Hepatocyte (in vitro differentiated cells): ENCODE results near the gene RMP24.

Experiments
- DNase-seq: peaks from one replicate; pipeline ENCODE4 v3.0.0-alpha.2; 2016; ENCODE audit warnings: low spot score
- H2AFZ ChIP-seq: fragments of 200-600 bp; sonication (generic); 2 replicates; pipeline ENCODE4 v1.6.0; 2016; ENCODE audit warnings: antibody characterized with exemption, mild to moderate bottlenecking
- H3K27ac ChIP-seq: fragments of 200-600 bp; sonication (generic); 2 replicates; pipeline ENCODE4 v1.5.1; 2016; ENCODE audit warnings: mild to moderate bottlenecking
- H3K27me3 ChIP-seq: fragments of 200-600 bp; sonication (generic); 2 replicates; pipeline ENCODE4 v1.6.1; 2016
- H3K36me3 ChIP-seq: fragments of 200-600 bp; sonication (generic); replicated peaks from 2 replicates; pipeline ENCODE4 v1.5.1; 2016; ENCODE audit warnings: low read depth; ENCODE audit not compliant: insufficient read depth
- H3K4me1 ChIP-seq: fragments of 200-600 bp; sonication (generic); 2 replicates; pipeline ENCODE4 v1.5.1; 2016; ENCODE audit warnings: mild to moderate bottlenecking, moderate library complexity; ENCODE audit not compliant: insufficient read depth
- H3K4me2 ChIP-seq: fragments of 200-600 bp; sonication (generic); 2 replicates; pipeline ENCODE4 v1.6.0; 2016
- H3K4me3 ChIP-seq: fragments of 200-600 bp; sonication (generic); 2 replicates; pipeline ENCODE4 v1.5.1; 2016; ENCODE audit warnings: mild to moderate bottlenecking
- H3K79me2 ChIP-seq: fragments of 200-600 bp; sonication (generic); 2 replicates; pipeline ENCODE4 v1.6.0; 2017; ENCODE audit warnings: mild to moderate bottlenecking
- H3K9me2 ChIP-seq: fragments of 200-600 bp; sonication (generic); replicated peaks from 2 replicates; pipeline ENCODE4 v1.6.0; 2017; ENCODE audit warnings: mild to moderate bottlenecking; ENCODE audit not compliant: insufficient read depth
- H3K9me3 ChIP-seq: fragments of 200-600 bp; sonication (generic); 2 replicates; pipeline ENCODE4 v1.5.1; 2016; ENCODE audit warnings: low read depth, mild to moderate bottlenecking
- H4K20me1 ChIP-seq: fragments of 200-600 bp; sonication (generic); 2 replicates; pipeline ENCODE4 v1.6.0; 2016; ENCODE audit warnings: mild to moderate bottlenecking; ENCODE audit not compliant: insufficient read depth, poor library complexity, severe bottlenecking
- EZH2 ChIP-seq: fragments of 200-600 bp; sonication (generic); IDR thresholded peaks from 2 replicates; pipeline ENCODE4 v1.6.1; 2016; ENCODE audit warnings: antibody characterized with exemption, mild to moderate bottlenecking, borderline replicate concordance
- EZH2phosphoT487 ChIP-seq: fragments of 200-600 bp; sonication (generic); IDR thresholded peaks from one replicate; pipeline ENCODE4 v1.6.1; 2018; ENCODE audit warnings: antibody characterized with exemption, mild to moderate bottlenecking, low read depth, moderate library complexity; ENCODE audit not compliant: unreplicated experiment, severe bottlenecking
- WGBS: methylation state at CpG from one replicate; pipeline ENCODE4 v1.1.6; 2016; ENCODE audit warnings: low lambda C conversion rate; ENCODE audit errors: missing lambda C conversion rate; 5-methylcytosine and 5-hydroxymethylcytosine counted together
- TF ChIP-seq, protein P1 (sequence below): fragments of 200-600 bp; sonication (generic); IDR thresholded peaks from 2 replicates; pipeline ENCODE4 v1.5.1; 2016; ENCODE audit warnings: antibody characterized with exemption, mild to moderate bottlenecking; ENCODE audit not compliant: poor library complexity

Gene RMP24

GRCh38 chr18:36009214-36009613 lies 36.7 kb downstream of the RMP24 start:
- no peak for DNase-seq
- Histone ChIP-seq H3K4me2 (no peak overlapping the region), H3K27ac (no peak overlapping the region), H4K20me1 (no peaks in the 10 kb centered on the region), H3K27me3 (no peaks in the 10 kb centered on the region), H3K4me3 (no peak overlapping the region), H3K79me2 (no peaks in the 10 kb centered on the region), H3K9me2 (no peaks in the 10 kb centered on the region), H3K36me3 (no peaks in the 10 kb centered on the region), H2AFZ (no peak overlapping the region), H3K9me3 (no peaks in the 10 kb centered on the region), H3K4me1 (no peaks in the 10 kb centered on the region)
- TF ChIP-seq EZH2 (no peak), EZH2phosphoT487 (no peak)
- TF ChIP-seq, protein P1, sequence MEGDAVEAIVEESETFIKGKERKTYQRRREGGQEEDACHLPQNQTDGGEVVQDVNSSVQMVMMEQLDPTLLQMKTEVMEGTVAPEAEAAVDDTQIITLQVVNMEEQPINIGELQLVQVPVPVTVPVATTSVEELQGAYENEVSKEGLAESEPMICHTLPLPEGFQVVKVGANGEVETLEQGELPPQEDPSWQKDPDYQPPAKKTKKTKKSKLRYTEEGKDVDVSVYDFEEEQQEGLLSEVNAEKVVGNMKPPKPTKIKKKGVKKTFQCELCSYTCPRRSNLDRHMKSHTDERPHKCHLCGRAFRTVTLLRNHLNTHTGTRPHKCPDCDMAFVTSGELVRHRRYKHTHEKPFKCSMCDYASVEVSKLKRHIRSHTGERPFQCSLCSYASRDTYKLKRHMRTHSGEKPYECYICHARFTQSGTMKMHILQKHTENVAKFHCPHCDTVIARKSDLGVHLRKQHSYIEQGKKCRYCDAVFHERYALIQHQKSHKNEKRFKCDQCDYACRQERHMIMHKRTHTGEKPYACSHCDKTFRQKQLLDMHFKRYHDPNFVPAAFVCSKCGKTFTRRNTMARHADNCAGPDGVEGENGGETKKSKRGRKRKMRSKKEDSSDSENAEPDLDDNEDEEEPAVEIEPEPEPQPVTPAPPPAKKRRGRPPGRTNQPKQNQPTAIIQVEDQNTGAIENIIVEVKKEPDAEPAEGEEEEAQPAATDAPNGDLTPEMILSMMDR = no peak
- WGBS = 79% methylated on average over 3 of the region's 3 CpGs

GRCh38 chr18:36012891-36013290 lies 40.4 kb downstream of the RMP24 start:
- Histone ChIP-seq H2AFZ (no peak overlapping the region), H3K4me3 (no peak overlapping the region), H3K27me3 (no peaks in the 10 kb centered on the region), H3K79me2 (no peaks in the 10 kb centered on the region), H4K20me1 (no peaks in the 10 kb centered on the region), H3K9me3 (no peaks in the 10 kb centered on the region), H3K36me3 (no peaks in the 10 kb centered on the region), H3K4me2 (no peak overlapping the region), H3K27ac (no peak overlapping the region), H3K4me1 (no peaks in the 10 kb centered on the region), H3K9me2 (no peaks in the 10 kb centered on the region)
- no peak for TF ChIP-seq EZH2
- TF ChIP-seq, protein P1 = no peak
- TF ChIP-seq EZH2phosphoT487 = no peak
- whole genome bisulfite sequencing = 97% methylated on average over 2 of the region's 2 CpGs
- DNase-seq = no peak

DNA sequence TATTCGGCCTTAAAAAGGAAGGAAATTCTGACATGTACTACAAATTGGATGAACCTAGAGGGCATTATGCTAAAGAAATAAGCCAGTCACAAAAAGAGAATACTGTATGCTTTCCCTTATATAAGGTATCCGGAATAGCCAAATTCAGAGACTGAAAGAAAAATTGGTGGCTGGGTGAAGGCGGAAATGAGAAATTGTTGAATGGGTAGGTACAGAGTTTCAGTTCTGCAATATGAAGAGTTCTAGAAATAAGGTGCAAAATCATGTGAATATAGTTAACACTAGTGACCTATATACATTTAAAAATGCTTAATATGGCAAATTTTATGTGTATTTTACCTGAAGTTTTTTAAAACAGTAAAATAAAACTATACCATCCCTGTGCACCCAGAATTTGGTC lies 43.1 kb downstream of the RMP24 start:
- DNase-seq = no peak
- TF ChIP-seq, protein P1 = no peak
- Histone ChIP-seq H3K36me3 (no peaks in the 10 kb centered on the region), H2AFZ (no peak overlapping the region), H3K4me2 (no peak overlapping the region), H3K9me3 (no peaks in the 10 kb centered on the region), H4K20me1 (no peaks in the 10 kb centered on the region), H3K9me2 (no peaks in the 10 kb centered on the region), H3K27ac (no peak overlapping the region), H3K79me2 (no peaks in the 10 kb centered on the region), H3K4me1 (no peaks in the 10 kb centered on the region), H3K4me3 (no peak overlapping the region), H3K27me3 (no peaks in the 10 kb centered on the region)
- WGBS = 96% methylated on average over 3 of the region's 3 CpGs

- no peak overlapping the region for H3K4me3 ChIP-seq
- no peaks in the 10 kb centered on the region for H3K9me2 ChIP-seq
- no peaks in the 10 kb centered on the region for H3K36me3 ChIP-seq
- DNase-seq = no peak
- H2AFZ ChIP-seq = no peak overlapping the region
- no peak overlapping the region for H3K4me2 ChIP-seq
- TF ChIP-seq EZH2phosphoT487 = no peak
- TF ChIP-seq EZH2 = no peak
- TF ChIP-seq, protein P1 = no peak
- no peaks in the 10 kb centered on the region for H3K4me1 ChIP-seq
- H3K9me3 ChIP-seq = no peaks in the 10 kb centered on the region
- no peak overlapping the region for H3K27ac ChIP-seq
- H4K20me1 ChIP-seq = no peaks in the 10 kb centered on the region
- no peaks in the 10 kb centered on the region for H3K79me2 ChIP-seq
- 64% methylated on average over 2 of the region's 2 CpGs for WGBS
- no peaks in the 10 kb centered on the region for H3K27me3 ChIP-seq
These were observed 44.8 kb downstream of the RMP24 start for GRCh38 chr18:36017232-36017631.
